Measurements from ENCODE around the gene FLCN. TPM values are rescaled to one million over a fixed set of nuclear protein-coding genes. Genes with fewer than 3 reads are reported as not detected.
"Not testable (repeated sequence)": the region's sequence is repeated elsewhere in the genome, so short reads cannot be mapped to it uniquely, and the experiment has no call there.

The FLCN gene
- total RNA-seq, 4 donors from 2014 or later = 31.7 to 62.0 (median 39.2) TPM

GRCh38 chr17:17258998-17259397, 22.0 kb upstream of the FLCN start:
- Histone ChIP-seq H3K27ac (no peak overlapping the region), H3K4me1 (no peaks in the 10 kb centered on the region), H3K4me3 (no peak overlapping the region), H3K27me3 (no peaks in the 10 kb centered on the region), H3K36me3 (peaks cover 2 to 92% of the 10 kb centered on the region in 2 donors), H3K9me3 (no peaks in the 10 kb centered on the region)
- in situ Hi-C loops (cut with MboI; ENCODE audit: low sequenced_read_pairs in 4 of 4) (no loop called here), intact Hi-C loops (cut with DNase I; ENCODE audit: low total_unique reads) (no loop called here)
- ATAC-seq (no peak), DNase-seq (no peak)
- TF ChIP-seq CTCF (IDR thresholded peaks at IDR 0.05 in 4 of 5, conservative IDR thresholded peaks at IDR 0.05 in 1 of 5) = no peak
- no peak for TF ChIP-seq POLR2A (IDR thresholded peaks at IDR 0.05)

- no peak for TF ChIP-seq POLR2A (IDR thresholded peaks at IDR 0.05)
- no peak for TF ChIP-seq CTCF (IDR thresholded peaks at IDR 0.05 in 4 of 5, conservative IDR thresholded peaks at IDR 0.05 in 1 of 5)
- no peak for DNase-seq
- no peak overlapping the region for H3K27ac ChIP-seq
- no peak overlapping the region for H3K4me3 ChIP-seq
- H3K9me3 ChIP-seq = no peaks in the 10 kb centered on the region
- H3K27me3 ChIP-seq = no peaks in the 10 kb centered on the region
- in situ Hi-C loops (cut with MboI; ENCODE audit: low sequenced_read_pairs in 4 of 4) (no loop called here), intact Hi-C loops (cut with DNase I; ENCODE audit: low total_unique reads) (no loop called here)
- no peaks in the 10 kb centered on the region for H3K4me1 ChIP-seq
- ATAC-seq = no peak
- peaks cover 2 to 94% of the 10 kb centered on the region in 2 donors for H3K36me3 ChIP-seq
Observed at GRCh38 chr17:17258011-17258410, 21.0 kb upstream of the FLCN start.

- H3K4me1 ChIP-seq = no peaks in the 10 kb centered on the region
- H3K27ac ChIP-seq = no peak overlapping the region
- peaks cover 2 to 96% of the 10 kb centered on the region in 2 donors for H3K36me3 ChIP-seq
- no peak overlapping the region for H3K4me3 ChIP-seq
- no peaks in the 10 kb centered on the region for H3K27me3 ChIP-seq
- intact Hi-C loops (cut with DNase I; ENCODE audit: low total_unique reads) (no loop called here), in situ Hi-C loops (cut with MboI; ENCODE audit: low sequenced_read_pairs in 4 of 4) (no loop called here)
- TF ChIP-seq POLR2A (IDR thresholded peaks at IDR 0.05) = no peak
- no peak for TF ChIP-seq CTCF (IDR thresholded peaks at IDR 0.05 in 4 of 5, conservative IDR thresholded peaks at IDR 0.05 in 1 of 5)
- DNase-seq (no peak), ATAC-seq (no peak)
- no peaks in the 10 kb centered on the region for H3K9me3 ChIP-seq
Observed at GRCh38 chr17:17256316-17256715, 19.3 kb upstream of the FLCN start.

GRCh38 chr17:17255689-17256088, 18.7 kb upstream of the FLCN start:
- in situ Hi-C loops (cut with MboI; ENCODE audit: low sequenced_read_pairs in 4 of 4); H3K4me1 ChIP-seq; H3K27ac ChIP-seq; H3K4me3 ChIP-seq; H3K9me3 ChIP-seq; DNase-seq; intact Hi-C loops (cut with DNase I; ENCODE audit: low total_unique reads); ATAC-seq; H3K27me3 ChIP-seq: not testable (repeated sequence)
- peaks cover 2 to 96% of the 10 kb centered on the region in 2 donors for H3K36me3 ChIP-seq

GRCh38 chr17:17254036-17254435, 17.1 kb upstream of the FLCN start:
- TF ChIP-seq POLR2A (IDR thresholded peaks at IDR 0.05) (no peak), CTCF (IDR thresholded peaks at IDR 0.05 in 4 of 5, conservative IDR thresholded peaks at IDR 0.05 in 1 of 5) (no peak)
- in situ Hi-C loops (cut with MboI; ENCODE audit: low sequenced_read_pairs in 4 of 4) = no loop called here

More at GRCh38 chr17:17254036-17254435, 17.1 kb upstream of the FLCN start:
- H3K27me3 ChIP-seq = no peaks in the 10 kb centered on the region
- no peak overlapping the region for H3K27ac ChIP-seq
- no peaks in the 10 kb centered on the region for H3K9me3 ChIP-seq
- ATAC-seq = no peak
- intact Hi-C loops (cut with DNase I; ENCODE audit: low total_unique reads) = no loop called here
- H3K36me3 ChIP-seq = peaks cover 0 to 96% of the 10 kb centered on the region in 2 donors
- no peak for DNase-seq
- no peaks in the 10 kb centered on the region for H3K4me1 ChIP-seq
- no peak overlapping the region for H3K4me3 ChIP-seq
